ENCODE measurements around the gene CORT. TPM values are rescaled to one million over a fixed set of nuclear protein-coding genes. Genes with fewer than 3 reads are reported as not detected.
"Not testable (repeated sequence)": the region's sequence is repeated elsewhere in the genome, so short reads cannot be mapped to it uniquely, and the experiment has no call there.

Gene CORT
- polyA plus RNA-seq, 1 donor (not counting 4 experiments of a cell fraction or from before 2014, with no cell fraction given) = 0.17 TPM

DNA sequence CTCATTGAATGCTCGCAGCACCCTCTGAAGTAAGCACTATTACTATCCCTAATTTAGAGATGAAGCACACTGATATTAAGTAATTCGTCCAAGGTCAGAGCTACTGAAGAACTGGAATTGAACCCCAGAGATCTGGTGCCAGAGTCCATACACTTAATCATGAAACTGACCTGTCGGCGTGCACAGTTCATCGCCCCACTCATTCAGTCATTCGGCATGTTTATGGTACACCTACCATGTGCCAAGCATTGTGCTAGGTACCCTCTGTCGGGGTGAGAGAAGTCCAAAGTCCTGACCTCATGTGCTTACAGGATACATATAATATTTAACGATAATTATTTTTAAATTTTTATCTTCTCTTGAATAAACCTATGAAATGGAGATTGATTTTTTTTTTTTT is 25.2 kb upstream of the CORT start:
- no peak overlapping the region for H3K4me3 ChIP-seq (ENCODE audit: control insufficient read depth in 2 of 3, extremely low read depth in 1 of 3, insufficient read depth in 2 of 3, low read depth in 1 of 3, low read length in 3 of 3)
- dilution Hi-C loops (cut with MboI; ENCODE audit: extremely low pct_ligation_motif_present, low sequenced_read_pairs) = no loop called here
- DNase-seq (ENCODE audit: low read depth, low spot score) (no peak), FAIRE-seq (no peak)
- no peak overlapping the region for H3K27ac ChIP-seq (ENCODE audit: control insufficient read depth, insufficient read depth, low read length)
- TF ChIP-seq EZH2 (IDR thresholded peaks at IDR 0.05; ENCODE audit: low read length) = no peak
- TF ChIP-seq, protein P1, sequence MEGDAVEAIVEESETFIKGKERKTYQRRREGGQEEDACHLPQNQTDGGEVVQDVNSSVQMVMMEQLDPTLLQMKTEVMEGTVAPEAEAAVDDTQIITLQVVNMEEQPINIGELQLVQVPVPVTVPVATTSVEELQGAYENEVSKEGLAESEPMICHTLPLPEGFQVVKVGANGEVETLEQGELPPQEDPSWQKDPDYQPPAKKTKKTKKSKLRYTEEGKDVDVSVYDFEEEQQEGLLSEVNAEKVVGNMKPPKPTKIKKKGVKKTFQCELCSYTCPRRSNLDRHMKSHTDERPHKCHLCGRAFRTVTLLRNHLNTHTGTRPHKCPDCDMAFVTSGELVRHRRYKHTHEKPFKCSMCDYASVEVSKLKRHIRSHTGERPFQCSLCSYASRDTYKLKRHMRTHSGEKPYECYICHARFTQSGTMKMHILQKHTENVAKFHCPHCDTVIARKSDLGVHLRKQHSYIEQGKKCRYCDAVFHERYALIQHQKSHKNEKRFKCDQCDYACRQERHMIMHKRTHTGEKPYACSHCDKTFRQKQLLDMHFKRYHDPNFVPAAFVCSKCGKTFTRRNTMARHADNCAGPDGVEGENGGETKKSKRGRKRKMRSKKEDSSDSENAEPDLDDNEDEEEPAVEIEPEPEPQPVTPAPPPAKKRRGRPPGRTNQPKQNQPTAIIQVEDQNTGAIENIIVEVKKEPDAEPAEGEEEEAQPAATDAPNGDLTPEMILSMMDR (optimal IDR thresholded peaks at IDR 0.05 in 1 of 3, IDR thresholded peaks at IDR 0.05 in 1 of 3, conservative IDR thresholded peaks at IDR 0.05 in 1 of 3; ENCODE audit: extremely low read depth in 1 of 3, insufficient read depth in 2 of 3, low read length in 3 of 3) = no peak
- H3K27me3 ChIP-seq (ENCODE audit: control insufficient read depth, extremely low read depth, insufficient read depth, low read length) = no peaks in the 10 kb centered on the region
- peaks cover 10% of the 10 kb centered on the region in 2 experiments for H3K36me3 ChIP-seq (ENCODE audit: control insufficient read depth in 2 of 2, extremely low read depth in 1 of 2, insufficient read depth in 2 of 2, low read length in 2 of 2)
- no peaks in the 10 kb centered on the region for H3K79me2 ChIP-seq (ENCODE audit: control insufficient read depth, insufficient read depth, low read length)
- no peak overlapping the region for H3K9ac ChIP-seq (ENCODE audit: control insufficient read depth, extremely low read depth, insufficient read depth, low read length)
- H4K20me1 ChIP-seq (ENCODE audit: control insufficient read depth, extremely low read depth, insufficient read depth, low read length) = no peaks in the 10 kb centered on the region
- H2AFZ ChIP-seq (ENCODE audit: control insufficient read depth, low read length) = no peak overlapping the region
- H3K4me2 ChIP-seq (ENCODE audit: control insufficient read depth, extremely low read depth, insufficient read depth, low read depth, low read length) = no peak overlapping the region
- H3K4me1 ChIP-seq (ENCODE audit: control insufficient read depth, extremely low read depth, insufficient read depth, low read length) = peaks cover under 1% of the 10 kb centered on the region
- no peaks in the 10 kb centered on the region for H3K9me3 ChIP-seq (ENCODE audit: control insufficient read depth, low read depth, low read length)
- no peaks in the 10 kb centered on the region for H3K9me1 ChIP-seq (ENCODE audit: control insufficient read depth, extremely low read depth, insufficient read depth, low read length)

DNA sequence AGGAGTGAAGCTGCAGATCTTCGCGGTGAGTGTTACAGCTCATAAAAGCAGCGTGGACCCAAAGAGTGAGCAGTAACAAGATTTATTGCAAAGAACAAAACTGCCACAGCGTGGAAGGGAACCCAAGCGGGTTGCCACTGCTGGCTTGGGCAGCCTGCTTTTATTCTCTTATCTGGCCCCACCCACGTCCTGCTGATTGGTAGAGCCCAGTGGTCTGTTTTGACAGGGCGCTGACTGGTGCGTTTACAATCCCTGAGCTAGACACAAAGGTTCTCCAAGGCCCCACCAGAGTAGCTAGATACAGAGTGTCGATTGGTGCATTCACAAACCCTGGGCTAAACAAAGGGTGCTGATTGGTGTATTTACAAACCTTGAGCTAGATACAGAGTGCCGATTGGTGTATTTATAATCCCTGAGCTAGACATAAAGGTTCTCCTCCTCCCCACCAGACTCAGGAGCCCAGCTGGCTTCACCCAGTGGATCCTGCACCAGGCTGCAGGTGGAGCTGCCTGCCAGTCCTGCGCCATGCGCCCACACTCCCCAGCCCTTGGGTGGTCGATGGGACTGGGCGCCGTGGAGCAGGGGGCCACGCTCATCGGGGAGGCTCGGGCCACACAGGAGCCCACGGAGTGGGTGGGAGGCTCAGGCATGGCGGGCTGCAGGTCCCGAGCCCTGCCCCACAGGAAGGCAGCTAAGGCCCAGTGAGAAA is 23.9 kb upstream of the CORT start:
- H3K27me3 ChIP-seq (ENCODE audit: control insufficient read depth, extremely low read depth, insufficient read depth, low read length) = not testable (repeated sequence)

DNA sequence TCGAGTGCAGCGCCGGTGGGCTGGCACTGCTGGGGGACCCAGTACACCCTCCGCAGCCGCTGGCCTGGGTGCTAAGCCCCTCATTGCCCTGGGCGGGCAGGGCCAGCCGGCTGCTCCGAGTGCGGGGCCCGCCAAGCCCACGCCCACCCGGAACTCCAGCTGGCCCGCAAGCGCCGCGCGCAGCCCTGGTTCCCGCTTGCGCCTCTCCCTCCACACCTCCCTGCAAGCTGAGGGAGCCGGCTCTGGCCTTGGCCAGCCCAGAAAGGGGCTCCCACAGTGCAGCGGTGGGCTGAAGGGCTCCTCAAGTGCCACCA is 23.3 kb upstream of the CORT start:
- H3K27ac ChIP-seq (ENCODE audit: control insufficient read depth, insufficient read depth, low read length); H3K4me1 ChIP-seq (ENCODE audit: control insufficient read depth, extremely low read depth, insufficient read depth, low read length); dilution Hi-C loops (cut with MboI; ENCODE audit: extremely low pct_ligation_motif_present, low sequenced_read_pairs); H3K36me3 ChIP-seq (ENCODE audit: control insufficient read depth in 2 of 2, extremely low read depth in 1 of 2, insufficient read depth in 2 of 2, low read length in 2 of 2); H3K9me3 ChIP-seq (ENCODE audit: control insufficient read depth, low read depth, low read length); H4K20me1 ChIP-seq (ENCODE audit: control insufficient read depth, extremely low read depth, insufficient read depth, low read length); H2AFZ ChIP-seq (ENCODE audit: control insufficient read depth, low read length); H3K9ac ChIP-seq (ENCODE audit: control insufficient read depth, extremely low read depth, insufficient read depth, low read length); DNase-seq (ENCODE audit: low read depth, low spot score); H3K4me3 ChIP-seq (ENCODE audit: control insufficient read depth in 2 of 3, extremely low read depth in 1 of 3, insufficient read depth in 2 of 3, low read depth in 1 of 3, low read length in 3 of 3); FAIRE-seq; H3K4me2 ChIP-seq (ENCODE audit: control insufficient read depth, extremely low read depth, insufficient read depth, low read depth, low read length); H3K79me2 ChIP-seq (ENCODE audit: control insufficient read depth, insufficient read depth, low read length); H3K9me1 ChIP-seq (ENCODE audit: control insufficient read depth, extremely low read depth, insufficient read depth, low read length); H3K27me3 ChIP-seq (ENCODE audit: control insufficient read depth, extremely low read depth, insufficient read depth, low read length): not testable (repeated sequence)

More for the DNA sequence above, 23.9 kb upstream of the CORT start:
- H3K9me3 ChIP-seq (ENCODE audit: control insufficient read depth, low read depth, low read length); H3K4me3 ChIP-seq (ENCODE audit: control insufficient read depth in 2 of 3, extremely low read depth in 1 of 3, insufficient read depth in 2 of 3, low read depth in 1 of 3, low read length in 3 of 3); H3K36me3 ChIP-seq (ENCODE audit: control insufficient read depth in 2 of 2, extremely low read depth in 1 of 2, insufficient read depth in 2 of 2, low read length in 2 of 2); H4K20me1 ChIP-seq (ENCODE audit: control insufficient read depth, extremely low read depth, insufficient read depth, low read length); H3K4me2 ChIP-seq (ENCODE audit: control insufficient read depth, extremely low read depth, insufficient read depth, low read depth, low read length); H2AFZ ChIP-seq (ENCODE audit: control insufficient read depth, low read length); H3K4me1 ChIP-seq (ENCODE audit: control insufficient read depth, extremely low read depth, insufficient read depth, low read length); dilution Hi-C loops (cut with MboI; ENCODE audit: extremely low pct_ligation_motif_present, low sequenced_read_pairs); H3K79me2 ChIP-seq (ENCODE audit: control insufficient read depth, insufficient read depth, low read length); H3K9me1 ChIP-seq (ENCODE audit: control insufficient read depth, extremely low read depth, insufficient read depth, low read length); H3K27ac ChIP-seq (ENCODE audit: control insufficient read depth, insufficient read depth, low read length); DNase-seq (ENCODE audit: low read depth, low spot score); FAIRE-seq; H3K9ac ChIP-seq (ENCODE audit: control insufficient read depth, extremely low read depth, insufficient read depth, low read length): not testable (repeated sequence)

Measured in keratinocyte (primary cell).